MM.1S (cell line): ENCODE measurements around the gene GARNL3.

Experiments used
- CTCF ChIP-seq: fragments of 300-600 bp; sonication (generic); IDR thresholded peaks from 2 replicates; pipeline ENCODE4 v1.5.1; 2016; ENCODE audit warnings: antibody characterized with exemption, low read length, mixed read lengths
- EZH2 ChIP-seq: fragments of 300-600 bp; sonication (generic); optimal IDR thresholded peaks from 2 replicates; pipeline ENCODE3; 2017; ENCODE audit warnings: low read depth, mild to moderate bottlenecking, antibody characterized with exemption, low read length, mixed read lengths
- EZH2phosphoT487 ChIP-seq: fragments of 300-600 bp; sonication (generic); IDR thresholded peaks from 2 replicates; pipeline ENCODE4 v1.6.1; 2018; ENCODE audit warnings: antibody characterized with exemption, low read length

GRCh38 chr9:127232833-127233549, 31.6 kb upstream of the GARNL3 start:
- TF ChIP-seq CTCF (no peak), EZH2 (no peak), EZH2phosphoT487 (no peak)
